22Rv1 (cell line): ENCODE data around the gene TFF2.

Experiments
- H3K27ac ChIP-seq: fragments of 450-650 bp; 2 replicates; pipeline ENCODE4 v1.5.1; 2017
- ZFX ChIP-seq: fragments of 450-650 bp; IDR thresholded peaks from 2 replicates; pipeline ENCODE4 v1.6.1; 2017; ENCODE audit warnings: antibody characterized with exemption, borderline replicate concordance
- TF ChIP-seq, protein P1 (sequence below): fragments of 450-650 bp; IDR thresholded peaks from 2 replicates; pipeline ENCODE4 v1.5.1; 2017; ENCODE audit warnings: mild to moderate bottlenecking

TFF2 gene

DNA sequence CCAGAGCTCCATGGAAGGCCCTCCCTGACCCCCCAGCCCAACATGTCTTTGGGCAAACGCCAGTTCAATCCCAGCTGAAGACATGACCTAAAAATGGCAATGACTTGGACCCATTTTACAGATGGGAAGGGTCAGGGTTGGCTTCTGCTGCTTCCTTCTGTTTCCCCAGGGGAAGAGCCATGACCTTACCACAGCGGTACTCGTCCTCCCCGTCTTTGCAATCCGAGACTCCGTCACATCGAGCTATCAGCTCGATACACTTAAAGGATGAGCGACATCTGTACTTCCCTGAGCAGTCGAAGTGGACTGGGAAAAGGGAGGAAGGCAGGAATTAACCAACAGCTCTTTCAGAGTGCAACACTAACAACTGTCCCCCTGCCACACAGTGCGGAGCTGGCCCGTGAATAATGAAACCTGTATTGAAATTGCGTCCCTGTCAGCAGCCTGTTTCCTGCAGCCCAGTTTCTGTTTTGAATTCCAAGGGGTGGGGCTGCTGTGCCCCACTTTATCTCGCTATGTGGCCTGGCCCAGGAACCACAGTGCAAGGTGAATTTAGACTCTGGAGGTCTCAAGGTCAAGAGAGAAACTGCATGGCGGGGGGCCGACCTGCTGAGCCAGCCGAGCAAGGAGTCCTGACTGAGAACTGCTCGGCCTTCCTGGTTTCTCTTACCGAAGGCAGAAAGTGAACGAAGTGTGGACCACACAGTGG, 38.1 kb upstream of the TFF2 start:
- no peak for TF ChIP-seq ZFX
- TF ChIP-seq, protein P1, sequence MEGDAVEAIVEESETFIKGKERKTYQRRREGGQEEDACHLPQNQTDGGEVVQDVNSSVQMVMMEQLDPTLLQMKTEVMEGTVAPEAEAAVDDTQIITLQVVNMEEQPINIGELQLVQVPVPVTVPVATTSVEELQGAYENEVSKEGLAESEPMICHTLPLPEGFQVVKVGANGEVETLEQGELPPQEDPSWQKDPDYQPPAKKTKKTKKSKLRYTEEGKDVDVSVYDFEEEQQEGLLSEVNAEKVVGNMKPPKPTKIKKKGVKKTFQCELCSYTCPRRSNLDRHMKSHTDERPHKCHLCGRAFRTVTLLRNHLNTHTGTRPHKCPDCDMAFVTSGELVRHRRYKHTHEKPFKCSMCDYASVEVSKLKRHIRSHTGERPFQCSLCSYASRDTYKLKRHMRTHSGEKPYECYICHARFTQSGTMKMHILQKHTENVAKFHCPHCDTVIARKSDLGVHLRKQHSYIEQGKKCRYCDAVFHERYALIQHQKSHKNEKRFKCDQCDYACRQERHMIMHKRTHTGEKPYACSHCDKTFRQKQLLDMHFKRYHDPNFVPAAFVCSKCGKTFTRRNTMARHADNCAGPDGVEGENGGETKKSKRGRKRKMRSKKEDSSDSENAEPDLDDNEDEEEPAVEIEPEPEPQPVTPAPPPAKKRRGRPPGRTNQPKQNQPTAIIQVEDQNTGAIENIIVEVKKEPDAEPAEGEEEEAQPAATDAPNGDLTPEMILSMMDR = no peak
- no peak overlapping the region for H3K27ac ChIP-seq

DNA sequence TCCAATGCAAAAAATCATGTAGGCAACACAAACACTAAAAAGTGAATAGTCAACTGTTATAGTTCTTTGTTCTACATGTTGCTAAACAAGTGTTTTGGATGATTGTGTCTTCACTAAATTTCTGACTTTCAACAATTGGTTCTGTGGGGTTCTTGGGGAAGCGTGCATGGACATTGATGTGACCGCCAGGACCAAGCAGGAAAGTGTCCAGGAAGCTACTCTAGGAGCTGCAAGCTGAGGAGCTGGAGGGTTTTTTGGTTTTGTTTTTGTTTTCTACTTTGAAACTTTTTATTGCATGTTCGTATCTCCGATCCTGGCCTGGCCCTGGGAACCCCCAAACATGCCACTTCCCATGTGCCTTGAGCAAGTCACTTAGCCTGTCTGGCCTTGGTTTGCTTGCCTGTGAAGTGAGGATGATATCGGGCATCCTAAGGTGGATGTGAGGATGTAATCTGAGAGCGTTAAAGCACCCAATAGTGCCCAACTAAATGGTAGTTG, 37.1 kb upstream of the TFF2 start:
- H3K27ac ChIP-seq = no peak overlapping the region
- no peak for TF ChIP-seq ZFX
- TF ChIP-seq, protein P1 = no peak

DNA sequence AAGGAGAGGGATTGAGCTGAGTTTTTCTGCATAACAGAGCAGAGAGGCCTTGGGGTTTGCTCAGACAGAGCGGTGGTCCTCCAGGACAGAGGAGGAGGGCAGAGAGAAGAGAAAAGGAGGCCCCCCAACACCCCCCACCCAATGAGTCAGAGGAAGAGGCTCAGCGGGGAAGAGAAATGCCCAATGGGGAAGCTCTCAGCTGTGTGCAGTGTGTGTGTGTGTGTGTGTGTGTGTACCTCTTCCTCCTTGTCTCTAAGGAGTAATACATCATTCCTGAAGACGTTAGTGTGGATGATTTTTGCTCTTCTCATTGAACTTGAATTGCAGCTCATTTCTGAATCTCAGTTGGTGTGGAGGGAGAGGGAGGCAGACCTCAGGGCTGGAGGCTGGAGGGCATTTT, 36.4 kb upstream of the TFF2 start:
- no peak overlapping the region for H3K27ac ChIP-seq
- TF ChIP-seq, protein P1 = no peak
- no peak for TF ChIP-seq ZFX

DNA sequence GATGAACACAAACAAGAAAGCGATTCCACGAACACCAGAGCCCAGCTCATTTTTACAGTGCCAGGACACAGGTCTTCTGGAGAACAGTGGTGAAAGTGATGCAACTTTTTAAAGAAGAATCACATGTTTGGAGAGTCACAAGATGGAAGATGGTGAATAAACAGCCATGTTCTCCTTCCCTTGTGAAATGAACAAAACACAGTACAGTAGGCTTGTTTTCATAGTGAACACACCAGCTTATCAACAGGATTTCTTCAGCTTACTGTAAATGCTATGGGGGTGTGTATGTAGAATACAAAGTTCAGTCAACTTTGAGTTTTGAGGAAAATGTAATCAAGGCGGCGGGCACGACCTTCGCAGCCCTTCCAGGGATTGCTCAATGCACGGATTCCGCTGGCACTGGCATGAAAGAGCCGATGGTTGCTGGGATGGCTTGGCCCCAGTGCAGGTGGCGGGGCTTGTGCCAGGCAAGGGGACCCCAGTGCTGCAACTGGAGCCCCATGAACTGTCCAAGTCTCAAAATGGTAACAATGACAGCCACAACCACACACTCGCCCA, 35.3 kb upstream of the TFF2 start:
- H3K27ac ChIP-seq = no peak overlapping the region
- no peak for TF ChIP-seq ZFX
- TF ChIP-seq, protein P1 = no peak

DNA sequence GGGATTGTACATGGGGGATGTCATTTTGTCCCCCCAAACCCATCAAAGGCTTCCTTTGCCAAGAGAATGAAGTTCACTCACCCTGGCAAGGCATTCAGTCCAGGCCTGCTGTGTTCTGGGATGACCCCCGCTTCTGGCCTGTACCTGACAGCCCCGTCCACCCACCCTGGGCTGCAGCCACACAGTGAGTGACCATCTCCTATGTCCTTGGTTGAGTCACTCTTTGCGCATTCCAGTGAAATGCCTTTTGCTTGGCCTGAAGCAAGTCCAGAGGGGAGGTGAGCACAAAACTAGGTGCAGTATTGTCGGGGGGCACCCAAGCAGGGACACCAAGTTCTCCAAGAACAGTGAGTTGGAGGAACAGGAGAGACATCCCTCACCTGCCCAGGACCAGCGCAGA, 34.8 kb upstream of the TFF2 start:
- no peak overlapping the region for H3K27ac ChIP-seq

DNA sequence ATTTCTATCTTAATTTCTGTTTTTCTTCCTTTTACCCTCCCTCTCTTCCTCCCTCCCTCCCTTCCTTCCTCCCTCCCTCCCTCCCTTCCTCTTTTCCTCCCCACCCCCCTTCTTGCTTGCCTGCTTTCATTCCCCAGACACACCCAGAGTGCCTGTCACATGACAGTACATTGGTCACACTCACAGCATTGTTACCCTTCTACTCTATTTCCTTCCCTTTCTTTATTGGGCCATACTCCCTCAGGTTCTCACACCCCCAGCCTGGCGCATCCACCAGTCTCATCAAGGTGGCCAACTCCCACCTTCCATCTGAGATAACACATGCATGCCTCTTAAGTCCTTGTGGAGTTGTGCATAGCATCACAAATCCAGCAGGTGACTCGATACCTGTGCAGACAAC, 34.2 kb upstream of the TFF2 start:
- TF ChIP-seq, protein P1 = no peak
- TF ChIP-seq ZFX = no peak
- H3K27ac ChIP-seq = no peak overlapping the region

More for the DNA sequence above, 34.8 kb upstream of the TFF2 start:
- no peak for TF ChIP-seq ZFX
- TF ChIP-seq, protein P1 = no peak
